IMR-90 (cell line): ENCODE measurements around the gene DHX15. TPM values are rescaled to one million over a fixed set of nuclear protein-coding genes. Genes with fewer than 3 reads are reported as not detected.
A peak's percentile ranks its signal among the peaks of the same experiment; 100 is the strongest.

Experiments used
- ATAC-seq: fragments of 200-7000 bp; cut with Tn5 transposase; 2 replicates; pipeline ENCODE4 v1.9.1; 2020; ENCODE audit warnings: low read depth, mild to moderate bottlenecking, moderate library complexity
- BruUV-seq: library from RNA; stranded (reverse); fragments of 400-500 nt; replicated peaks from 2 replicates; lab custom pipeline; 2021; lab: Mats Ljungman, UMichigan
- CTCF ChIA-PET: fragments of 300-600 bp; formaldehyde crosslinking; extraction: SDS; loops from one replicate; lab custom pipeline; 2021; ENCODE audit warnings: antibody characterized with exemption; lab: Yijun Ruan, JAX
- POLR2A ChIA-PET: fragments of 300-600 bp; sonication (Branson Sonifier 250); formaldehyde crosslinking; loops from one replicate; lab custom pipeline; 2022; ENCODE audit warnings: antibody characterized with exemption; ENCODE audit not compliant: unreplicated experiment; lab: Charles Lee
- DNase-seq: peaks from one replicate; pipeline ENCODE4 v3.0.0; 2013
- H2AFZ ChIP-seq: replicated peaks from 2 replicates; pipeline ENCODE3; 2013; ENCODE audit warnings: low read length, mild to moderate bottlenecking; ENCODE audit not compliant: poor library complexity
- H2AK5ac ChIP-seq: 2 replicates; pipeline ENCODE4 v1.6.1; 2013; ENCODE audit warnings: low read depth, low read length, inconsistent platforms
- H2AK9ac ChIP-seq: replicated peaks from 2 replicates; pipeline ENCODE3; 2013; ENCODE audit warnings: mild to moderate bottlenecking, low read depth, low read length, moderate library complexity; ENCODE audit not compliant: poor library complexity
- H2BK120ac ChIP-seq: 2 replicates; pipeline ENCODE4 v1.6.1; 2013; ENCODE audit warnings: low read depth, low read length, inconsistent platforms
- H2BK15ac ChIP-seq: 3 replicates; pipeline ENCODE4 v1.6.1; 2013; ENCODE audit warnings: low read depth, low read length, inconsistent platforms
- H2BK20ac ChIP-seq: 2 replicates; pipeline ENCODE4 v1.6.1; 2013; ENCODE audit warnings: low read depth, mild to moderate bottlenecking, inconsistent platforms, low read length, moderate library complexity
- H2BK5ac ChIP-seq: 2 replicates; pipeline ENCODE4 v1.6.1; 2013; ENCODE audit warnings: mild to moderate bottlenecking, low read depth, low read length, inconsistent platforms; ENCODE audit not compliant: poor library complexity, severe bottlenecking
- H3K14ac ChIP-seq: replicated peaks from 2 replicates; pipeline ENCODE4 v1.6.1; 2013; ENCODE audit warnings: low read depth, low read length, inconsistent platforms
- H3K18ac ChIP-seq: 2 replicates; pipeline ENCODE4 v1.6.1; 2013; ENCODE audit warnings: low read depth, low read length, control low read depth
- H3K23ac ChIP-seq: 2 replicates; pipeline ENCODE4 v1.6.1; 2013; ENCODE audit warnings: low read depth, low read length, inconsistent platforms
- H3K27ac ChIP-seq: 2 replicates; pipeline ENCODE4 v1.5.1; 2013; ENCODE audit warnings: mild to moderate bottlenecking, control low read depth, low read length; ENCODE audit not compliant: insufficient read depth
- H3K27me3 ChIP-seq: 2 replicates; pipeline ENCODE4 v1.6.1; 2013; ENCODE audit warnings: low read length; ENCODE audit not compliant: control insufficient read depth, insufficient read depth
- H3K36me3 ChIP-seq: 2 replicates; pipeline ENCODE4 v1.6.1; 2013; ENCODE audit warnings: low read length, mixed read lengths; ENCODE audit not compliant: control insufficient read depth, insufficient read depth
- H3K4ac ChIP-seq: 2 replicates; pipeline ENCODE4 v1.6.1; 2013; ENCODE audit warnings: low read depth, low read length, inconsistent platforms
- H3K4me1 ChIP-seq: 2 replicates; pipeline ENCODE4 v1.6.1; 2013; ENCODE audit warnings: low read length, mixed read lengths; ENCODE audit not compliant: control insufficient read depth, insufficient read depth
- H3K4me2 ChIP-seq: 2 replicates; pipeline ENCODE4 v1.6.1; 2013; ENCODE audit warnings: low read depth, mild to moderate bottlenecking, control low read depth, low read length, moderate library complexity
- H3K4me3 ChIP-seq: 2 replicates; pipeline ENCODE4 v1.5.1; 2013; ENCODE audit warnings: low read depth, mild to moderate bottlenecking, control low read depth, low read length, moderate library complexity; ENCODE audit not compliant: insufficient read depth
- H3K56ac ChIP-seq: 2 replicates; pipeline ENCODE4 v1.6.1; 2013; ENCODE audit warnings: low read length, inconsistent platforms; ENCODE audit not compliant: insufficient read depth; ENCODE audit errors: extremely low read depth
- H3K79me1 ChIP-seq, 2 experiments: 2 replicates each; pipeline ENCODE4 v1.6.1; 2013; ENCODE audit warnings: low read length in 2 of 2, inconsistent platforms in 1 of 2, low read depth in 1 of 2
- H3K9ac ChIP-seq: 2 replicates; pipeline ENCODE4 v1.6.1; 2013; ENCODE audit warnings: low read depth, low read length, control low read depth
- H3K9me1 ChIP-seq: 2 replicates; pipeline ENCODE4 v1.6.1; 2013; ENCODE audit warnings: low read length, inconsistent platforms; ENCODE audit not compliant: insufficient read depth
- H3K9me3 ChIP-seq: 2 replicates; pipeline ENCODE4 v1.6.1; 2013; ENCODE audit warnings: low read length; ENCODE audit not compliant: control insufficient read depth, insufficient read depth
- H4K20me1 ChIP-seq: 2 replicates; pipeline ENCODE4 v1.6.1; 2013; ENCODE audit warnings: low read length, inconsistent platforms; ENCODE audit not compliant: insufficient read depth
- H4K5ac ChIP-seq: 2 replicates; pipeline ENCODE4 v1.6.1; 2013; ENCODE audit warnings: mild to moderate bottlenecking, low read depth, low read length, control low read depth
- H4K8ac ChIP-seq, 2 experiments: 2 replicates each; pipeline ENCODE4 v1.6.1; 2013; ENCODE audit warnings: low read depth in 2 of 2, low read length in 2 of 2, control low read depth in 1 of 2, inconsistent platforms in 1 of 2
- H4K91ac ChIP-seq: 2 replicates; pipeline ENCODE4 v1.6.1; 2013; ENCODE audit warnings: low read depth, low read length, inconsistent platforms; ENCODE audit not compliant: insufficient read depth
- BHLHE40 ChIP-seq: fragments of 150-350 bp; IDR thresholded peaks from 2 replicates; pipeline ENCODE4 v1.6.1; 2016; ENCODE audit warnings: mild to moderate bottlenecking, low read depth, low read length
- CEBPB ChIP-seq: IDR thresholded peaks from 2 replicates; pipeline ENCODE4 v1.6.1; 2012; ENCODE audit warnings: low read depth, low read length, improper control_type of control experiment
- ELK1 ChIP-seq: fragments of 150-350 bp; IDR thresholded peaks from 2 replicates; pipeline ENCODE4 v1.6.1; 2016; ENCODE audit warnings: low read depth, mild to moderate bottlenecking, low read length, moderate library complexity, borderline replicate concordance
- MXI1 ChIP-seq: IDR thresholded peaks from 2 replicates; pipeline ENCODE4 v1.6.1; 2012; ENCODE audit warnings: low read depth, mild to moderate bottlenecking, low read length, moderate library complexity, borderline replicate concordance
- WGBS, 2 experiments: methylation state at CpG; one replicate each; pipeline versions ENCODE4 v1.1.5 to v1.1.7; 2013; ENCODE audit warnings: missing lambda C conversion rate in 2 of 2; ENCODE audit not compliant: insufficient read length in 1 of 2; ENCODE audit errors: extremely low coverage in 2 of 2; 5-methylcytosine and 5-hydroxymethylcytosine counted together
- dilution Hi-C: fragments of 300-500 bp; cut with HindIII; formaldehyde crosslinking; loops from one replicate; pipeline ENCODE4 v1.14.3; 2018; ENCODE audit warnings: low sequenced_read_pairs; ENCODE audit not compliant: unreplicated experiment
- in situ Hi-C: fragments of 300-500 bp; cut with MboI; formaldehyde crosslinking; loops from 3 replicates; pipeline ENCODE4 v1.14.3; 2019; ENCODE audit warnings: low sequenced_read_pairs, inconsistent platforms, mixed read lengths
- intact Hi-C: fragments of 100-400 bp; cut with micrococcal nuclease; formaldehyde crosslinking; loops from 2 replicates; pipeline ENCODE4 v1.10.0; 2022
- polyA plus RNA-seq, 3 experiments: library from polyadenylated mRNA; depleted of rRNA; stranded (reverse); fragments of >200 nt; gene quantifications; 2 replicates each; pipeline ENCODE4 v1.2.3, GENCODE V29; 2012; ENCODE audit warnings: low replicate concordance in 1 of 3
- total RNA-seq: library from RNA; depleted of rRNA; stranded (reverse); fragments of >200 nt; gene quantifications from 2 replicates; pipeline ENCODE4 v1.2.3, GENCODE V29; 2012
- TF ChIP-seq, protein P1 (sequence below): conservative IDR thresholded peaks from 2 replicates; pipeline ENCODE4 v1.5.1; 2012; ENCODE audit warnings: mild to moderate bottlenecking, low read depth, low read length, improper control_type of control experiment

DHX15 gene
- total and polyA plus RNA-seq, 2 of the 4 experiments (the other 2 are of a cell fraction), result 97.9 to 172 TPM

DNA sequence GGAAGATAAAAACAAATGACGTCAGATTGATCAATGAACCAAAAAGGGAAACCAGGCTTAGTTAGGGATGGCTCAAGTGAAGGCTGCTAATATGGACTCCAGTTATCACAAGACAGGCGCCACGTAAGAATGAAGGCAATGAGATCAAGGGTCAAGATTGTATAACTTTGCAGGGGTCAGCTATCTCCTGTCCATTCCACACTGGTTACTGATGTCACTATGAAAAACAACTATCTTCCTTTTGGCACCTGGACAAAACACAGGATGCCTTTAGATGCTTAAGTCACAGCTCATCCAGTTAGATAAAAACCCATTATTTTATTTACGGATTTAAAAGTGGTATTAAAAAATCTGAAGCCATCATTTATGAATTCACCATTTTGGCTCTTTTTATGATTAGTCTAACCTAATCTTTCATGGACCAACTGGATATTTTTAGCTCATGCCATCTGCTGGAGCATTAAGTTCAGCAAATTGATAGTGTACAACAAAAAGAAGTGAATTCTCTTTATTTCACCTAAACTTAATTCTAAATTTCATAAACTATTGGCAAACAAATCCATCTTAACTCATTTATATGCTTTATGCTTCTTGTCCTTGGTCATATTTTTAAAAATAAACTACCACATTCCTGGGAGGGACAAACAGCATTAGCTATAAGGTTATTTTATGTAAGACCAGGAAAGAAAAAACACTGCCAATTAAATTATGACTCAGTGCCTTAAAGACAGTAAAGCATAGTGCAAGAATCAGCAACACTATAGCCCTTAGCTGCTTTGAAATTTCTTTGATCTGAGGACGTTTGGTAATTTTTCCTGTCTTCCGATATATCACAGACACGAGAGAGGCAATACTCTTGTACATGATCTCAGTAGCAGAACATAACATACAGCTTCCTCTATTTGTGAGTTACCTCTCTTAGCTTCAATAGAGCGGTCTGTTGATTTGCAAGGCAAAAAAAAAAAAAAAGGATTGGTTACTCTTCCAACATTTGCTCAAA is 27.0 kb downstream of the DHX15 start:
- peak overlapping the region; percentile 20; the same call in 1 of the 2 replicates for H3K27ac ChIP-seq
- no peak overlapping the region for H4K5ac ChIP-seq
- no peak overlapping the region for H3K4ac ChIP-seq
- H2AK5ac ChIP-seq, result no peak overlapping the region
- WGBS, 2 experiments, result no CpG with 5 or more reads among the region's 8 CpGs
- no peak overlapping the region for H3K56ac ChIP-seq
- H3K27me3 ChIP-seq, result no peaks in the 10 kb centered on the region
- BruUV-seq, result no TSS peak
- H3K36me3 ChIP-seq, result peaks cover 15% of the 10 kb centered on the region
- dilution Hi-C loops (no loop called here), in situ Hi-C loops (no loop called here), intact Hi-C loops (no loop called here)
- H2BK5ac ChIP-seq, result peak overlapping the region; percentile 42
- H3K23ac ChIP-seq, result no peak overlapping the region
- H3K4me2 ChIP-seq, result peak overlapping the region; percentile 62; the same call in 1 of the 2 replicates
- H2BK120ac ChIP-seq, result no peak overlapping the region
- H3K18ac ChIP-seq, result no peak overlapping the region
- DNase-seq (peak; percentile 63), ATAC-seq (peak; percentile 30)
- H2BK20ac ChIP-seq, result no peak overlapping the region
- H3K4me3 ChIP-seq, result no peak overlapping the region
- no peak overlapping the region for H4K91ac ChIP-seq
- TF ChIP-seq MXI1 (no peak), ELK1 (no peak), BHLHE40 (no peak), CEBPB (peak; percentile 13; the same call in 1 of the 2 replicates)
- TF ChIP-seq, protein P1, sequence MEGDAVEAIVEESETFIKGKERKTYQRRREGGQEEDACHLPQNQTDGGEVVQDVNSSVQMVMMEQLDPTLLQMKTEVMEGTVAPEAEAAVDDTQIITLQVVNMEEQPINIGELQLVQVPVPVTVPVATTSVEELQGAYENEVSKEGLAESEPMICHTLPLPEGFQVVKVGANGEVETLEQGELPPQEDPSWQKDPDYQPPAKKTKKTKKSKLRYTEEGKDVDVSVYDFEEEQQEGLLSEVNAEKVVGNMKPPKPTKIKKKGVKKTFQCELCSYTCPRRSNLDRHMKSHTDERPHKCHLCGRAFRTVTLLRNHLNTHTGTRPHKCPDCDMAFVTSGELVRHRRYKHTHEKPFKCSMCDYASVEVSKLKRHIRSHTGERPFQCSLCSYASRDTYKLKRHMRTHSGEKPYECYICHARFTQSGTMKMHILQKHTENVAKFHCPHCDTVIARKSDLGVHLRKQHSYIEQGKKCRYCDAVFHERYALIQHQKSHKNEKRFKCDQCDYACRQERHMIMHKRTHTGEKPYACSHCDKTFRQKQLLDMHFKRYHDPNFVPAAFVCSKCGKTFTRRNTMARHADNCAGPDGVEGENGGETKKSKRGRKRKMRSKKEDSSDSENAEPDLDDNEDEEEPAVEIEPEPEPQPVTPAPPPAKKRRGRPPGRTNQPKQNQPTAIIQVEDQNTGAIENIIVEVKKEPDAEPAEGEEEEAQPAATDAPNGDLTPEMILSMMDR, result no peak
- H3K9me3 ChIP-seq, result no peaks in the 10 kb centered on the region
- no peak overlapping the region for H2BK15ac ChIP-seq
- no peak overlapping the region for H3K9ac ChIP-seq
- peaks cover 4% of the 10 kb centered on the region; the same call in 1 of the 2 replicates for H3K9me1 ChIP-seq
- peaks cover 8% of the 10 kb centered on the region for H3K4me1 ChIP-seq
- ChIA-PET CTCF (interaction anchor here (1.2 to 1.9 kb wide), 2 partner anchors 18 to 423 kb away, joined by 3 to 4 read pairs; no protein-coding TSS in a partner anchor), POLR2A (interaction anchor here (0.7 kb wide), 1 partner anchor 200 kb away, joined by 3 read pairs; no protein-coding TSS in a partner anchor)
- no peak overlapping the region for H3K14ac ChIP-seq
- peaks cover 87% of the 10 kb centered on the region for H4K20me1 ChIP-seq
- no peak overlapping the region for H2AK9ac ChIP-seq
- H3K79me1 ChIP-seq, result peaks cover 3 to 57% of the 10 kb centered on the region in 2 experiments; a peak in 3 of 4 replicates
- H2AFZ ChIP-seq, result no peak overlapping the region
- no peak overlapping the region for H4K8ac ChIP-seq
